Middle frontal gyrus (tissue), 1 donor: ENCODE data around the gene NAGLU.
"Not testable (repeated sequence)": the region's sequence is repeated elsewhere in the genome, so short reads cannot be mapped to it uniquely, and the experiment has no call there.

Source experiments
- DNase-seq: peaks from one replicate; pipeline ENCODE4 v3.0.0-alpha.2; 2015; ENCODE audit warnings: low spot score; ENCODE audit errors: extremely low spot score

The NAGLU gene

DNA sequence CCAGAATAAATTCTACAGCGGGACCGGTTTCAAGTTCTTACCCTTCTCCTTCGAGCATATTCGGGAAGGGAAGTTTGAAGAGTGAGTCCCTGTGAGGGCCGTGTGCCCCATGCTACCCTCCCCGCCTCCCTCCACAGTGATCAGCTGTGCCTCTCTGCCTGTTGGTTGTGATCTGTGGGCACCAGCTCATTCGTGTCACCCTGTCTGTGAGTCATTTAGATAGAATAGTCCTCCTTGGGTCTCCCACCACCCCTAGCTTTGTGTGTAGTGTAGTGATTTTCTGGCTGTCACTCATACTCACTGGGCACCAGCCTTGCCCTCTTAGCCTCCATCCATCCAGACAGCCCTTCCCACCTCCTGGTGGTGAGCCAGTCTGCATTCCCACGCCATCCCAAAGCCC lies 15.0 kb upstream of the NAGLU start:
- DNase-seq, result no peak

DNA sequence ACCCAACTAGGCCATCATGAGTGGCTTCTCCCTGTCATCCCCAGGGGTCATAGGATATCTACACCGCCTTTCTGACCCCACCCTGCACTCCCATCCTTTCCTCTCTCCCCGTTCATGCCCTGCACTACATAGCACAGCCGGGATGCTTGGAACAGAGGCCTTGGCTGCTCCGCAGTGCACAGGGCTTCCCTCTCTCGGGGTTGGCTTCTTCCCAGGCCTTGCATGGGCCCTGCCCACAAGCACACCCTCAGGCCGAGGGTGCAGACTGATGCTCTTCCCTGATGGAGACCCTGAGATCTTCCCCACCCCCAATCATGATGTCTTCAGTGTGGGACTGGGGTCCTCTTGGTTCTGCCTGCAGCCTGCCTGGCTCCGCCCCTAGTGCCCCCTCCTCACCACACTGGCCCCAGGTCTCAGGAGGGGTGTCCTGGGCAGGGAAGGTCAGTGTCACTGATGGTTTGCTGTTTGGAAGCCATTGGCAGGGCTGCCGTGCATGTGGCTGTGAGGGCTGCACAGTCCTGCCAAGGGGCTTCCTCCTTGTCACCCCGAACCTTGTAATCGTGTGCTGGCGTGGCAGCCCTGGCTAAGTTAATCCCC lies 14.3 kb upstream of the NAGLU start:
- no peak for DNase-seq

DNA sequence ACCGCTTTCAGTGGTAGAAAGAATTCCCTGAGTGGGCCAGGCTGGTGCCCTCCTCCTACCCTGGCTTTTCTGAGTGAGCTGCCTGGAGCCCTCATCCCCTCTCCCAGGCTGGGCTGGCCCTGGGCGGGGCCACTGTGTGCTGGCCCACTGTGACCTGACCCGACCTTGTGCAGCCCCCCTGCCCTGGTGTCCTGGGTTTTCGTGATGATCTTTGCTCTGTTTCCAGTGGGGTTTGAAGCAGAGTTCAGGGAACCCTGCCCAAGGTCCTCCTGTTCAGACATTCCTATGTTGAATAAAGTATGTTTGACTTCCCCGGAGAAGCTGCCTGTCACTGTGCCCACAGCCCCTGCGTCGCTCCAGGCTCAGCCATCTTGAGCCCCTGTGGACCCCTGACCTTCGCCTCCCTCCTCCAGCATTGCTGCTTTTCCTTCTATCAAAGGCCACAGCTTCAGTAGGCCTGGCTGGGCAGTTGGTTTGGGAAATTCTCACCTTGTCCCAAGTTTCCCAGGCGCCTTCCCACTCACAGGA lies 13.7 kb upstream of the NAGLU start:
- DNase-seq, result no peak

DNA sequence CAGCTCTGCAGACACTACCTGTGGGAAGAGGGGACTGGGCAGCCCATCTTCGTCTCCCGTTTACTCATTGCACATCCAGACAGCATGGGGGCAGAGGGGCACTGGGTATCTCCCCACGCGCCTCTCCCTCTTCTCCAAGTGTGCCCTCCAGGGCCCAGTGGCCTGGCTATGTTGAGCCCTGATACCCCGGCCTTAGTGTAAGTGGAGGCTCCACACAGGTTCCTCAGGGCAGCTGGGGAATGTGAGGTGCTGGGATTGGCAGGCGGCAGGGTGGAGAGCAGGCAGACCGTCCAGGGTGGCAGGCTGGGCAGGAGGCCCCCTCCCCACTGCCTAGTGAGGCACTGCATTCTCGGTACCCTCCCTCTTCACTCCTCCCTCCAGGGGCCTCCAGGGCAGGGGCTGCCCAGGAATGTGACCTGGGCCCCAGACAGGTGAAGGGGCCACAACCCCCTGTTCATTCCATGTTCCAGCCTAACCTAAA lies 13.2 kb upstream of the NAGLU start:
- DNase-seq, result no peak

DNA sequence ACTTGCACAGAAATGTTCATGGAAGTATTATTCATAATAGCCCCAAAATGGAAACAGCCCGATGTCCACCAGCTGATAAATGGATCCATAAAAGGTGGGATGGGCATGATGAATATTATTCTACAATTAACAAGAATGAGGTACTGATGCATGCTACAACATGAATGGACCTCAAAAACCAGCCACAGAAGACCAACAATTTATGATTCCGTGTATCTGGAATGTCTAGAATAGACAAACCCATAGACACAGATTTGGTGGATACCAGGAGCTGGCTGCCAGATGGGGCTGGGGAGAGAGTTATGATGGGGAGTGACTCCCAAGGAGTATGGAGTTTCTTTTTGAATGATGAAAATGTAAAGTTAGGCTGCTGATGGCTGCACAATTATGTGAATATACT lies 10.8 kb upstream of the NAGLU start:
- no peak for DNase-seq

DNA sequence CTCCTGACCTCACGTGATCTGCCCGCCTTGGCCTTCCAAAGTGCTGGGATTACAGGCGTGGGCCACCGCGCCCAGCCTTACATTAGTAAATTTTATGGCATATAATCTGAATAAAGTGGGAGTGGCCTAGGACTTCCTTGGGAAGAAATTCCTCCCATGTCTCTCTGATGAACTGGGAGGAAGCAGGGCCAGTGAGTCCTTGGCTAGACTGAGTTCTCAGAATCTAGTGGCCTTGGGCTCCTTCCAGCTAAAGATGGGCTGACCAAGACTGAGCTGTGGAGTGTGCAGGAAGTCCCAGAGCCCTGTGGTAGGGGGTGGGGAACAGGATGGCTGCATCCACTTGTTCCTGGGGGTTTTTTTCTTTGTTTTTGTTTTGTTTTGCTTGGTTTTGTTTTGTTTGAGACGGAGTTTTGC lies 10.0 kb upstream of the NAGLU start:
- no peak for DNase-seq

DNA sequence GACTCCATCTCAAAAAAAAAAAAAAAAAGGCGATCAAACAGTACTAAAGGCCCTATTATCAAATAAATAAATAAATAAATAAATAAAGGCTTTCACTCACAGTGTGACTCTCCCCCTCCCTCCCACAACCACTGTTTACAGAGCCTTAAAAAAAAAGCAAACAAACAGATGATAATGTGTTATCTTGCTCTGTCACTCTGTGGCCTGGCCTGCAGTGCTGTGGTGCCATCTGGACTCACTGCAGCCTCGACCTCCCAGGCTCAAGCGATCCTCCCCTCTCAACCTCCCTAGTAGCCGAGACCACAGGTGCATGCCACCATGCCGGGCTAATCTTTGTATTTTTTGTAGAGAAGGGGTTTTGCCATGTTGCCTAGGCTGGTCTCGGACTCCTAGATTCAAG lies 8.1 kb upstream of the NAGLU start:
- DNase-seq, result no peak

DNA sequence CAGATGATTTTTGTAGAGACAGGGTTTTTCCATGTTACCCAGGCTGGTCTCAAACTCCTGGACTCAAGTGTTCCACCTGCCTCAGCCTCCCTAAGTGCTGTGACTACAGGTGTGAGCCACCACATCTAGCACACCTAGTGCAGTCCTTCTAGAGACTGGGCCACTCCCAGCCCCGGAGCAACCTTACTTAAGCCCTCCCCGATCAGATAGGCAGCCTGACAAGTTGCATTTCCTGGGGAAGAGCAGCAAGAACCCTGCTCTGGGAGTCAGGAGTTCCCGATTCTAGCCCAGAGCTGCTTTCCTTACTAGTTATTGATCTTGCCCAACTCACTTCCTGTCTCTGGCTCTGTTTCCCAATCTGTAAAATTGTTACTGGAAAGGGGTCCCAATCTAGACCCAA lies 7.0 kb upstream of the NAGLU start:
- no peak for DNase-seq

DNA sequence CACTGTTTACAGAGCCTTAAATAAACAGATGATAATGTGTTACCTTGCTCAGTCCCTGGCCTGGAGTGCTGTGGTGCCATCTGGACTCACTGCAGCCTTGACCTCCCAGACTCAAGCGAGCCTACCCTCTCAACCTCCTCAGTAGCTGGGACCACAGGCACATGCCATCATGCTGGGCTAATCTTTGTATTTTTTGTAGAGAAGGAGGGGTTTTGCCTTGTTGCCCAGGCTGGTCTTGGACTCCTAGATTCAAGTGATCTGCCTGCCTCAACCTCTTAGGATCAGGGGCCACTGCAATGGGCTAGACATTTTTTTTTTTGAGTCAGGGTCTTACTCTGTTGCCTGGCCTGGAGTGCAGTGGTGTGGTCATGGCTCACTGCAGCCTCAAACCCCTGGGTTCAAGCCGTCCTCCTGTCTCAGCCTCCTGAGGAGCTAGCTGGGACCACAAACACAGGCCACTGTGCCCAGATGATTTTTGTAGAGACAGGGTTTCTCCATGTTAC lies 5.0 kb upstream of the NAGLU start:
- no peak for DNase-seq

DNA sequence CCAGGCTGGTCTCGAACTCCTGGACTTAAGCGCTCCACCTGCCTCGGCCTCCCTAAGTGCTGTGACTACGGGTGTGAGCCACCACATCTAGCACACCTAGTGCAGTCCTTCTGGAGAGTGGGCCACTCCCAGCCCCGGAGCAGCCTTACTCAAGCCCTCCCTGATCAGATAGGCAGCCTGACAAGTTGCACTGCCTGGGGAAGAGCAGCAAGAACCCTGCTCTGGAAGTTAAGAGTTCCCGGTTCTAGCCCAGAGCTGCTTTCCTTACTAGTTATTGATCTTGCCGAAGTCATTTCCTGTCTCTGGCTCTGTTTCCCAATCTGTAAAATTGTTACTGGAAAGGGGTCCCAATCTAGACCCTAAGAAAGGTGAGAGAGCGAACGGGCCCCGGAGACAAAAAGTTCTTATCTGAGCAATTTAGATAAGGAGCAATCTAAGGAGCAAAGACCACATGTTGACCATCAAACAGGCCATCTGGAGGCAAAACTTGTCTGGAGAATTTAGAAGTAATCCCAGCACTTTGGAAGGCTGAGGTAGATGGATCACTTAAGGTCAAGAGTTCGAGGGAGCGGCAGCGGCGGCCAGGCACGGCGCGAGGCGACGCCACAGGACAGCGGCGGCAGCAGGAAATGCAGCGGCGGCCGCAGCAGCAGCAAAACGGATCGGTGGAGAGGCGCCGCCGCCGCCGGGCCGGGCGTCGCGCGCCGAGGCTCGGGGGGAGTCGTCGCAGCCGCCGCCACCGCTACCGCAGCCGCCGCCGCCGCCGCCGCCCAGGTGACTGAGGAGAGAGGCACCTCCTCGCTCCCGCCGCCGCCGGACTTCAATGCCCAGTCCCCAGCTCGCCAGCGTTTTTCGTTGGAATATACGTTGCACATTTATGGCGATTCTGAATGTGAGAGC lies 4.3 kb upstream of the NAGLU start:
- no peak for DNase-seq

DNA sequence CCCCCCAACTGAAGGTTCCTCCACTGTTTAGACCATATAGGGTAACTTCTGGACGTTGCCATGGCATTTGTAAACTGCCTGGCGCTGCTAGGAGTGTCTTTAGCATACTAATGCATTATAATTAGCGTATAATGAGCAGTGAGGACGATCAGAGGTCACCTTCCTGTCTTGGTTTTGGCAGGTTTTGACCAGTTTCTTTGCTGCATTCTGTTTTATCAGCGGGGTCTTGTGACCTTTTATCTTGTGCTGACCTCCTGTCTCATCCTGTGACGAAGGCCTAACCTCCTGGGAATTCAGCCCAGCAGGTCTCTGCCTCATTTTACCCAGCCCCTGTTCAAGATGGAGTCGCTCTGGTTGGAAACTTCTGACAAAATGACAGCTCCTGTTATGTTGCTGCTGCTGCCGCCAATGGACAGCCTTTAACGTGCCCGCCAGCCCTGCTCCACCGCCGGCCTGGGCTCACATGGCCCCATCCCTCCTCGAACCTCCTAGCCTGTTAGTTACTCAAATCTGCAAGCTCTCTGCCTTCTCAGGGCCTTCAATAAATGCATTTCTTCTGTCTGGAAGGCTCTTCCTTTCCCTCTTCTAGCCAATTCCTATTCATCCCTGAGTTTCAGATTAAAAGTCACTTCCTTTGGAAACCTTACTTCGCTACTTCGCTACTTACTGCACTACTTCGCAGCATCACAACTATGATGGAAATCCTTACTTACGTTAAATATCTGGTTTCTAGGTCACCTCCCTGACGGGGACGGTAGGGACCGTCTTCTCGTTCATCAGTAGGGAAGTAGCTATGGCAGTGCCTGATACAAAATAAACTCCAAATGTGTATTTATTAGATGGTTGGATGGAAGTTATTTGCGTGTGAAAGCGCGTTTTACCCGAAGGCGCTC lies 640 bp upstream of the NAGLU start:
- no peak for DNase-seq

DNA sequence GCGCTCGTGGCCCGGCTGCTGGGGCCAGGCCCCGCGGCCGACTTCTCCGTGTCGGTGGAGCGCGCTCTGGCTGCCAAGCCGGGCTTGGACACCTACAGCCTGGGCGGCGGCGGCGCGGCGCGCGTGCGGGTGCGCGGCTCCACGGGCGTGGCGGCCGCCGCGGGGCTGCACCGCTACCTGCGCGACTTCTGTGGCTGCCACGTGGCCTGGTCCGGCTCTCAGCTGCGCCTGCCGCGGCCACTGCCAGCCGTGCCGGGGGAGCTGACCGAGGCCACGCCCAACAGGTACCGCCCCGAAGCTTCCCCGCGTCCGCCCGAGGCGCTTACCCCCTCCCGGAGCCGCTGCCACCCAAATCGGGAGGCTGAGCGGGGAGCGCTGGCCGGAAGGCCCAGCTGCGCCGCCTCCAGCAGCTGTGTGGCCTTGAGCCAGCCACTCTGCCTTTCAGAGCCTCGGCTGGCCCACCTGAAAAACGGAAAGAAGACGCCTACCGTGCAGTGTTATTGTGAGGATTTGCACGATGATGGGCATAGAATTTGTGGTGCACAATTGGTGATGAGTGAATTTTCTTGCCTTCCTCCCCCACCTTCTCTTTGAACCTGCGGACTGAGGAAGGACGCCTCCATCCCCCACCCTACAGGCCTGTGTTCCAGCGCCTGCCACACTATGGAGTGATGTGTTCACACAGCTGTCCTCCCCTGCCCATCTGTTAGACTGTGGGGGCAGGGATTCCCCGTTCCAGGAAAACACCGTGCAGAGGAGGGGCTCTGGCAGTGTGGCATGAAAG lies 523 bp downstream of the NAGLU start:
- DNase-seq, result peak; percentile 53

DNA sequence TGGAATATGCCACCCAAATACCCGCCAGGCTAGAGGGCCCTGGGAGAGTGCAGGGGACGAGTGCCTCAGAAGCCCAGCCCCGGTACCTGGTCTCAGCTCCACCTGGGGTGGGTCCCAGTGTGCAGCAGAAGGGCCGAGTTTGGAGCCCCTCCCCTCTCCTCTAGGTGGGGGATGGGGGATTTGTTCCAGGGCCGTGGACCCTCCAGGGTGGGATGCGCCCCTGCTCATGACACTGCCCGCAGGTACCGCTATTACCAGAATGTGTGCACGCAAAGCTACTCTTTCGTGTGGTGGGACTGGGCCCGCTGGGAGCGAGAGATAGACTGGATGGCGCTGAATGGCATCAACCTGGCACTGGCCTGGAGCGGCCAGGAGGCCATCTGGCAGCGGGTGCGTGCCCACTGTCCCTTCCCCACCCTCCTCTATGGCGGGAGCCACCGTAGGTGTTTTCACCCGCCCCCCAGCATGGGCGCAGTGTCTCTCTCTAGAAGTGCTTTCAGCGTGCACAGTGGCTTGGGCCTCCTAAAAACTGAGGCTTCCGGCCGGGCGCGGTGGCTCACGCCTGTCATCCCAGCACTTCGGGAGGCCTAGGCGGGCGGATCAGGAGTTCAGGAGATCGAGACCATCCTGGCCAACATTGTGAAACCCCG lies 1.2 kb downstream of the NAGLU start:
- no peak for DNase-seq

DNA sequence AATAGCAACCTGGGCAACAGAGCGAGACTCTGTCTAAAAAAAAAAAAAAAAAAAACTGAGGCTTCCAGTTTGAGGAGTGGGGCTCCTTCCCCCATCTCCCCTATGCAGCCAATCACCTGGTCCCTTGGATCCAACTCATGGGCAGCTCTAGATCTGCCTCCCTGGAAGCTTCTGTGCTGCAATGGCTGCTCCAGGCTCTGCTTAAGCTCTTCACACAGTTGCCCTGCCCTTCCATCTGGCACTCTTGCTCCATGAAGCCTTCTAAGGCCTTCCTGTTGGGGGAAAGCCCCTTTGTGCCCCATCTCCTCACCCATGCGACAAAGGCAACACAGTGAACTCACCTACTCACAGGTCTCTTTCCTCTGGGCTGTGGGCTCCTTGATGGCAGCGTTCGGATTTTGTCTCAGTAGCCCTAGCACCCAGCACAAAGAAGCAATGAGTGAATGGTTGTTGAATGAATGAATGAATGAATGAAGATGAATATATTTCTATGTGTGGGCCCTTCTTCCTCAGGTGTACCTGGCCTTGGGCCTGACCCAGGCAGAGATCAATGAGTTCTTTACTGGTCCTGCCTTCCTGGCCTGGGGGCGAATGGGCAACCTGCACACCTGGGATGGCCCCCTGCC lies 1.9 kb downstream of the NAGLU start:
- DNase-seq, result no peak

DNA sequence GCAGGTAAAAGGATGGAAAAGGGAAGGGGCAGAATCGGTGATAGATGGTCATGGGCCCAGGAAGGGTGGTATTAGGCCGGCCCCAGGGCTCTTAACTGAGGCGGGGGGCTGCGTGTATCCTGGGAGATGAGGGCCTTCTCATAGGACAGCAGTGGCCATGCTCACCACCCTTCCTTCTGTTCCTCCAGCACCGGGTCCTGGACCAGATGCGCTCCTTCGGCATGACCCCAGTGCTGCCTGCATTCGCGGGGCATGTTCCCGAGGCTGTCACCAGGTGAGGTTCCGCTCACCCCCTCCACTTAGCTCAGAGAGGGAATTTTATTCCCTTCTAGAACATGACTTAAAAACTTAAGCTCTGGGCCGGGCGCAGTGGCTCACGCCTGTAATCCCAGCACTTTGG lies 2.4 kb downstream of the NAGLU start:
- DNase-seq, result no peak

DNA sequence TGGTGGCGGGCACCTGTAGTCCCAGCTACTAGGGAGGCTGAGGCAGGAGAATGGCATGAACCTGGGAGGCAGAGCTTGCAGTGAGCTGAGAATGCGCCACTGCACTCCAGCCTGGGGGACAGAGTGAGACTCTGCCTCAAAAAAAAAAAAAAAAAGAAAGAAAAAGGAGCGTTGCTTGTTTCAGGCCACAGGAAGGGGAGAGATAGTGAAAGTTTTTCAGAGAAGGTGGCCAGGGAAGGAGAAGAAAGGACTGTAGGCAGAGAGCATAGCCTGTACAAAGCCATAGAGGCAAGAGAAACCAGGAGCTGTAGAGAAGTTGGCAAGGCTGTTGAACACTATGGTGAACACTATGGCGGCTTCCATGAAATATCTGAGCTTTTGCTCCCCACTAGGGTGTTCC lies 4.5 kb downstream of the NAGLU start:
- DNase-seq, result not testable (repeated sequence)

DNA sequence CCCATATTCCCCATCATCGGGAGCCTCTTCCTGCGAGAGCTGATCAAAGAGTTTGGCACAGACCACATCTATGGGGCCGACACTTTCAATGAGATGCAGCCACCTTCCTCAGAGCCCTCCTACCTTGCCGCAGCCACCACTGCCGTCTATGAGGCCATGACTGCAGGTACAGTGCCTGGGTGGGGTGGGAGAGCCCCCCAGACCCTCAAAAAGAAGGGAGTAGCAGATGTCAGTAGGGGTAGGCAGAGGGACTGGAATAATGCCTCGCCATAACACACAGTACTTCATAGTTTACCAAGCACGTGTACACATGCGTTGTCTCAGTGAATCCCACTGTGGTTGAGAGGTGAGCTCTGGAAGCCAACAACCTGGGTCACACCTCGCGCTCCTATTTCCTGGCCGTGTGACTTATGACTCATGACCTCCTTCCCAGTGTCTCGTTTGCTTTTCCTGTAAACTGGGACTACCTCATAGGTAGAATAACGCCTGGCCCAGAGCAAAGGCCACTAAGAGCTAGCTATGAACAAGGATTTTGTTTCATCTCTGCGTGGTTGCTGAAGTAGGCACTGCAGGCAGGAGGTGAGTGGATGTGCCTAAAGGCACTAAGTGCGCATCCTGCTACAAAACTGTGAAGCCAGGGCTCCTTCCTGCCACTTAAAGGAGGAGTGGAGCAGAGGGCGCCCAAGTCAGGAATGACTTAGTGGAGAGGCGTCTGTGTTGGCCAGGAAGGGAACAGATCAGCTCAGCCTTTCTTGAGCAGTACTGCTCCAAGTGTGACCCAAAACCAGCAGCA lies 5.2 kb downstream of the NAGLU start:
- DNase-seq, result no peak

DNA sequence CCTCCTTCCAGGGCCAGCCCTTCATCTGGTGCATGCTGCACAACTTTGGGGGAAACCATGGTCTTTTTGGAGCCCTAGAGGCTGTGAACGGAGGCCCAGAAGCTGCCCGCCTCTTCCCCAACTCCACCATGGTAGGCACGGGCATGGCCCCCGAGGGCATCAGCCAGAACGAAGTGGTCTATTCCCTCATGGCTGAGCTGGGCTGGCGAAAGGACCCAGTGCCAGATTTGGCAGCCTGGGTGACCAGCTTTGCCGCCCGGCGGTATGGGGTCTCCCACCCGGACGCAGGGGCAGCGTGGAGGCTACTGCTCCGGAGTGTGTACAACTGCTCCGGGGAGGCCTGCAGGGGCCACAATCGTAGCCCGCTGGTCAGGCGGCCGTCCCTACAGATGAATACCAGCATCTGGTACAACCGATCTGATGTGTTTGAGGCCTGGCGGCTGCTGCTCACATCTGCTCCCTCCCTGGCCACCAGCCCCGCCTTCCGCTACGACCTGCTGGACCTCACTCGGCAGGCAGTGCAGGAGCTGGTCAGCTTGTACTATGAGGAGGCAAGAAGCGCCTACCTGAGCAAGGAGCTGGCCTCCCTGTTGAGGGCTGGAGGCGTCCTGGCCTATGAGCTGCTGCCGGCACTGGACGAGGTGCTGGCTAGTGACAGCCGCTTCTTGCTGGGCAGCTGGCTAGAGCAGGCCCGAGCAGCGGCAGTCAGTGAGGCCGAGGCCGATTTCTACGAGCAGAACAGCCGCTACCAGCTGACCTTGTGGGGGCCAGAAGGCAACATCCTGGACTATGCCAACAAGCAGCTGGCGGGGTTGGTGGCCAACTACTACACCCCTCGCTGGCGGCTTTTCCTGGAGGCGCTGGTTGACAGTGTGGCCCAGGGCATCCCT lies 7.4 kb downstream of the NAGLU start:
- DNase-seq, result no peak
